ENCODE data around the gene C1QTNF9B.

DNA sequence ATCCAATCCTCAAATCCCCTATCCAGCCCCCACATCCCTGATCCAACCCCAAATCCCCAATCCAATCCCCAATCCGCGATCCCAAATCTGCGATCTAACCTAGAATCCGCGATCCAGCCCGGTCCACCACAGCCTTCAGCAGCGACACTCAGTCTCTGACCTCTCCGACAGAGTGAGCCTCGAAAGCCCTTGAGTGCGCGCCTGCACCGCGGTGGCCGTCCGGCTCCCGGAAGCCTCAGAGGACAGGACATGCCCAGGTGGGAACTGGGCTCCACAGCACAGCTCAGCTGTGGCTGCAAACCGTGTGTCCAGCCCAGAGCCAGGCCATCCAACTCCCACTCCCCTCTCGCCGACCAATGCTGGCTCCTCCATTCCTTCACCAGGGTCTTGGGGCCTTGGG is 48.8 kb upstream of the C1QTNF9B start:
- TF ChIP-seq, protein P1, sequence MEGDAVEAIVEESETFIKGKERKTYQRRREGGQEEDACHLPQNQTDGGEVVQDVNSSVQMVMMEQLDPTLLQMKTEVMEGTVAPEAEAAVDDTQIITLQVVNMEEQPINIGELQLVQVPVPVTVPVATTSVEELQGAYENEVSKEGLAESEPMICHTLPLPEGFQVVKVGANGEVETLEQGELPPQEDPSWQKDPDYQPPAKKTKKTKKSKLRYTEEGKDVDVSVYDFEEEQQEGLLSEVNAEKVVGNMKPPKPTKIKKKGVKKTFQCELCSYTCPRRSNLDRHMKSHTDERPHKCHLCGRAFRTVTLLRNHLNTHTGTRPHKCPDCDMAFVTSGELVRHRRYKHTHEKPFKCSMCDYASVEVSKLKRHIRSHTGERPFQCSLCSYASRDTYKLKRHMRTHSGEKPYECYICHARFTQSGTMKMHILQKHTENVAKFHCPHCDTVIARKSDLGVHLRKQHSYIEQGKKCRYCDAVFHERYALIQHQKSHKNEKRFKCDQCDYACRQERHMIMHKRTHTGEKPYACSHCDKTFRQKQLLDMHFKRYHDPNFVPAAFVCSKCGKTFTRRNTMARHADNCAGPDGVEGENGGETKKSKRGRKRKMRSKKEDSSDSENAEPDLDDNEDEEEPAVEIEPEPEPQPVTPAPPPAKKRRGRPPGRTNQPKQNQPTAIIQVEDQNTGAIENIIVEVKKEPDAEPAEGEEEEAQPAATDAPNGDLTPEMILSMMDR (IDR thresholded peaks at IDR 0.05), result no peak
- no peak for TF ChIP-seq POLR2A (IDR thresholded peaks at IDR 0.05)
